ENCODE results near the gene AICDA. TPM values are rescaled to one million over a fixed set of nuclear protein-coding genes. Genes with fewer than 3 reads are reported as not detected.

Gene AICDA
- total and polyA plus RNA-seq, 2 experiments from 2014 or later = 0.31 TPM; not detected in 1

DNA sequence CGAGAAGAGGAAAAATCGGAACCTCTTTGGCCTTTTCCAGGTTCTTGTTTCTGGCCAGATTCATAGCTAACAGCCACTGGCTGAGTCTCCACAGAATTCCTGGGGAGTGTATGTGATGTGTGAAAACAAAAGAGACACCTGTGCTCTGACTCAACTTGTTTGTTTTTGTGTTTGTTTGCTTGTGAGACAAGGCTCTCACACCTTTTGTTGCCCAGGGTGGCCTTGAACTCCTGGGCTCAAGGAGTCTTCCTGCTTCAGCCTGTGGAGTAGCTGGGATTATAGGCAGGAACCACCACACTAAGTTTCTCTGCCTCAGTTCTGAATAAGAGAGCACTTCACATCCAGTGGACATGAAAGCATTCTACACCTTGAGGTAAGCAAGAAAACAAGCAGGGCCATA is 27.3 kb upstream of the AICDA start (continued):
- no peak for TF ChIP-seq EZH2 (IDR thresholded peaks at IDR 0.05; ENCODE audit: low read depth, unreplicated experiment)

DNA sequence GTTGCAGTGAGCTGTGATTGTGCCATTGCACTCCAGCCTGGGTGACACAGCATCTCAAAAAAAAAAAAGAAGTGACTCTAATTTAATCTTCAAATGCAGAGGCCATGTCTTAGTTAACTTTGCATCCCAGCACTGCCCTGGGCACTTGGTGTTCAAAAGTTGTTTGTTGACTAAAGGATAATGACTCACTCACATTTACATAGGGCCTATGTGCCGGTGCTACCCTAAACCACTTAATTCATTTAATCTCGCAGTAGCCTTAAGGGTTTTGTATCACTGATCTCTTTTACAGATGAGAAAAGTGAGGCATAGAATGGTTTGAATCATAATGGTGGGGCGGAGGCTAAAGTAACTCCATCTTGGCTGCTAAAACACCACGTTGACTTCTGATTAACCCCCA is 26.3 kb upstream of the AICDA start:
- Mint-ChIP-seq H3K27ac (no peak overlapping the region), H3K27me3 (ENCODE audit: insufficient read depth, low read depth, poor library complexity) (peaks cover 4% of the 10 kb centered on the region), H3K4me1 (peaks cover 47% of the 10 kb centered on the region), H3K36me3 (ENCODE audit: low read depth) (peaks cover 8% of the 10 kb centered on the region), H3K4me3 (no peak overlapping the region), H3K9me3 (peaks cover 8% of the 10 kb centered on the region)
- Histone ChIP-seq H3K9me2 (ENCODE audit: insufficient read depth) (peaks cover 10% of the 10 kb centered on the region; the same call in 1 of the 2 replicates), H3K4me1 (ENCODE audit: insufficient read depth) (peaks cover 27% of the 10 kb centered on the region), H3F3A (replicated peaks; ENCODE audit: low read depth) (peaks cover 11% of the 10 kb centered on the region), H4K20me1 (replicated peaks; ENCODE audit: insufficient read depth) (no peaks in the 10 kb centered on the region), H2AFZ (no peak overlapping the region), H3K4me3 (no peak overlapping the region), H3K36me3 (ENCODE audit: insufficient read depth) (no peaks in the 10 kb centered on the region), H3K27me3 (ENCODE audit: insufficient read depth) (no peaks in the 10 kb centered on the region), H3K27ac (ENCODE audit: low read depth) (no peak overlapping the region), H3K79me2 (replicated peaks; ENCODE audit: insufficient read depth) (no peaks in the 10 kb centered on the region), H3K4me2 (no peak overlapping the region)
- TF ChIP-seq NANOG (IDR thresholded peaks at IDR 0.05; ENCODE audit: borderline replicate concordance) (no peak), STAT1 (IDR thresholded peaks at IDR 0.05; ENCODE audit: unreplicated experiment) (no peak), EZH2 (IDR thresholded peaks at IDR 0.05; ENCODE audit: low read depth, unreplicated experiment) (no peak), EZH2phosphoT487 (IDR thresholded peaks at IDR 0.05; ENCODE audit: unreplicated experiment) (no peak), ZNF114 (CRISPR knock-in tag; IDR thresholded peaks at IDR 0.05) (no peak), ZNF331 (CRISPR knock-in tag; IDR thresholded peaks at IDR 0.05; ENCODE audit: low read depth) (no peak), POLR2AphosphoS5 (IDR thresholded peaks at IDR 0.05; ENCODE audit: low read depth) (no peak), JUNB (IDR thresholded peaks at IDR 0.05; ENCODE audit: unreplicated experiment) (no peak), CREB1 (CRISPR knock-in tag; IDR thresholded peaks at IDR 0.05; ENCODE audit: low read depth) (no peak)
- TF ChIP-seq, protein P1, sequence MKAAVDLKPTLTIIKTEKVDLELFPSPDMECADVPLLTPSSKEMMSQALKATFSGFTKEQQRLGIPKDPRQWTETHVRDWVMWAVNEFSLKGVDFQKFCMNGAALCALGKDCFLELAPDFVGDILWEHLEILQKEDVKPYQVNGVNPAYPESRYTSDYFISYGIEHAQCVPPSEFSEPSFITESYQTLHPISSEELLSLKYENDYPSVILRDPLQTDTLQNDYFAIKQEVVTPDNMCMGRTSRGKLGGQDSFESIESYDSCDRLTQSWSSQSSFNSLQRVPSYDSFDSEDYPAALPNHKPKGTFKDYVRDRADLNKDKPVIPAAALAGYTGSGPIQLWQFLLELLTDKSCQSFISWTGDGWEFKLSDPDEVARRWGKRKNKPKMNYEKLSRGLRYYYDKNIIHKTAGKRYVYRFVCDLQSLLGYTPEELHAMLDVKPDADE (IDR thresholded peaks at IDR 0.05) = no peak
- TF ChIP-seq, protein P2, sequence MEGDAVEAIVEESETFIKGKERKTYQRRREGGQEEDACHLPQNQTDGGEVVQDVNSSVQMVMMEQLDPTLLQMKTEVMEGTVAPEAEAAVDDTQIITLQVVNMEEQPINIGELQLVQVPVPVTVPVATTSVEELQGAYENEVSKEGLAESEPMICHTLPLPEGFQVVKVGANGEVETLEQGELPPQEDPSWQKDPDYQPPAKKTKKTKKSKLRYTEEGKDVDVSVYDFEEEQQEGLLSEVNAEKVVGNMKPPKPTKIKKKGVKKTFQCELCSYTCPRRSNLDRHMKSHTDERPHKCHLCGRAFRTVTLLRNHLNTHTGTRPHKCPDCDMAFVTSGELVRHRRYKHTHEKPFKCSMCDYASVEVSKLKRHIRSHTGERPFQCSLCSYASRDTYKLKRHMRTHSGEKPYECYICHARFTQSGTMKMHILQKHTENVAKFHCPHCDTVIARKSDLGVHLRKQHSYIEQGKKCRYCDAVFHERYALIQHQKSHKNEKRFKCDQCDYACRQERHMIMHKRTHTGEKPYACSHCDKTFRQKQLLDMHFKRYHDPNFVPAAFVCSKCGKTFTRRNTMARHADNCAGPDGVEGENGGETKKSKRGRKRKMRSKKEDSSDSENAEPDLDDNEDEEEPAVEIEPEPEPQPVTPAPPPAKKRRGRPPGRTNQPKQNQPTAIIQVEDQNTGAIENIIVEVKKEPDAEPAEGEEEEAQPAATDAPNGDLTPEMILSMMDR (conservative IDR thresholded peaks at IDR 0.05; ENCODE audit: low read depth in 2 of 2) = no peak
- TF ChIP-seq, protein P3, sequence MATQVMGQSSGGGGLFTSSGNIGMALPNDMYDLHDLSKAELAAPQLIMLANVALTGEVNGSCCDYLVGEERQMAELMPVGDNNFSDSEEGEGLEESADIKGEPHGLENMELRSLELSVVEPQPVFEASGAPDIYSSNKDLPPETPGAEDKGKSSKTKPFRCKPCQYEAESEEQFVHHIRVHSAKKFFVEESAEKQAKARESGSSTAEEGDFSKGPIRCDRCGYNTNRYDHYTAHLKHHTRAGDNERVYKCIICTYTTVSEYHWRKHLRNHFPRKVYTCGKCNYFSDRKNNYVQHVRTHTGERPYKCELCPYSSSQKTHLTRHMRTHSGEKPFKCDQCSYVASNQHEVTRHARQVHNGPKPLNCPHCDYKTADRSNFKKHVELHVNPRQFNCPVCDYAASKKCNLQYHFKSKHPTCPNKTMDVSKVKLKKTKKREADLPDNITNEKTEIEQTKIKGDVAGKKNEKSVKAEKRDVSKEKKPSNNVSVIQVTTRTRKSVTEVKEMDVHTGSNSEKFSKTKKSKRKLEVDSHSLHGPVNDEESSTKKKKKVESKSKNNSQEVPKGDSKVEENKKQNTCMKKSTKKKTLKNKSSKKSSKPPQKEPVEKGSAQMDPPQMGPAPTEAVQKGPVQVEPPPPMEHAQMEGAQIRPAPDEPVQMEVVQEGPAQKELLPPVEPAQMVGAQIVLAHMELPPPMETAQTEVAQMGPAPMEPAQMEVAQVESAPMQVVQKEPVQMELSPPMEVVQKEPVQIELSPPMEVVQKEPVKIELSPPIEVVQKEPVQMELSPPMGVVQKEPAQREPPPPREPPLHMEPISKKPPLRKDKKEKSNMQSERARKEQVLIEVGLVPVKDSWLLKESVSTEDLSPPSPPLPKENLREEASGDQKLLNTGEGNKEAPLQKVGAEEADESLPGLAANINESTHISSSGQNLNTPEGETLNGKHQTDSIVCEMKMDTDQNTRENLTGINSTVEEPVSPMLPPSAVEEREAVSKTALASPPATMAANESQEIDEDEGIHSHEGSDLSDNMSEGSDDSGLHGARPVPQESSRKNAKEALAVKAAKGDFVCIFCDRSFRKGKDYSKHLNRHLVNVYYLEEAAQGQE (IDR thresholded peaks at IDR 0.05; ENCODE audit: unreplicated experiment) = no peak
- TF ChIP-seq, protein P4, sequence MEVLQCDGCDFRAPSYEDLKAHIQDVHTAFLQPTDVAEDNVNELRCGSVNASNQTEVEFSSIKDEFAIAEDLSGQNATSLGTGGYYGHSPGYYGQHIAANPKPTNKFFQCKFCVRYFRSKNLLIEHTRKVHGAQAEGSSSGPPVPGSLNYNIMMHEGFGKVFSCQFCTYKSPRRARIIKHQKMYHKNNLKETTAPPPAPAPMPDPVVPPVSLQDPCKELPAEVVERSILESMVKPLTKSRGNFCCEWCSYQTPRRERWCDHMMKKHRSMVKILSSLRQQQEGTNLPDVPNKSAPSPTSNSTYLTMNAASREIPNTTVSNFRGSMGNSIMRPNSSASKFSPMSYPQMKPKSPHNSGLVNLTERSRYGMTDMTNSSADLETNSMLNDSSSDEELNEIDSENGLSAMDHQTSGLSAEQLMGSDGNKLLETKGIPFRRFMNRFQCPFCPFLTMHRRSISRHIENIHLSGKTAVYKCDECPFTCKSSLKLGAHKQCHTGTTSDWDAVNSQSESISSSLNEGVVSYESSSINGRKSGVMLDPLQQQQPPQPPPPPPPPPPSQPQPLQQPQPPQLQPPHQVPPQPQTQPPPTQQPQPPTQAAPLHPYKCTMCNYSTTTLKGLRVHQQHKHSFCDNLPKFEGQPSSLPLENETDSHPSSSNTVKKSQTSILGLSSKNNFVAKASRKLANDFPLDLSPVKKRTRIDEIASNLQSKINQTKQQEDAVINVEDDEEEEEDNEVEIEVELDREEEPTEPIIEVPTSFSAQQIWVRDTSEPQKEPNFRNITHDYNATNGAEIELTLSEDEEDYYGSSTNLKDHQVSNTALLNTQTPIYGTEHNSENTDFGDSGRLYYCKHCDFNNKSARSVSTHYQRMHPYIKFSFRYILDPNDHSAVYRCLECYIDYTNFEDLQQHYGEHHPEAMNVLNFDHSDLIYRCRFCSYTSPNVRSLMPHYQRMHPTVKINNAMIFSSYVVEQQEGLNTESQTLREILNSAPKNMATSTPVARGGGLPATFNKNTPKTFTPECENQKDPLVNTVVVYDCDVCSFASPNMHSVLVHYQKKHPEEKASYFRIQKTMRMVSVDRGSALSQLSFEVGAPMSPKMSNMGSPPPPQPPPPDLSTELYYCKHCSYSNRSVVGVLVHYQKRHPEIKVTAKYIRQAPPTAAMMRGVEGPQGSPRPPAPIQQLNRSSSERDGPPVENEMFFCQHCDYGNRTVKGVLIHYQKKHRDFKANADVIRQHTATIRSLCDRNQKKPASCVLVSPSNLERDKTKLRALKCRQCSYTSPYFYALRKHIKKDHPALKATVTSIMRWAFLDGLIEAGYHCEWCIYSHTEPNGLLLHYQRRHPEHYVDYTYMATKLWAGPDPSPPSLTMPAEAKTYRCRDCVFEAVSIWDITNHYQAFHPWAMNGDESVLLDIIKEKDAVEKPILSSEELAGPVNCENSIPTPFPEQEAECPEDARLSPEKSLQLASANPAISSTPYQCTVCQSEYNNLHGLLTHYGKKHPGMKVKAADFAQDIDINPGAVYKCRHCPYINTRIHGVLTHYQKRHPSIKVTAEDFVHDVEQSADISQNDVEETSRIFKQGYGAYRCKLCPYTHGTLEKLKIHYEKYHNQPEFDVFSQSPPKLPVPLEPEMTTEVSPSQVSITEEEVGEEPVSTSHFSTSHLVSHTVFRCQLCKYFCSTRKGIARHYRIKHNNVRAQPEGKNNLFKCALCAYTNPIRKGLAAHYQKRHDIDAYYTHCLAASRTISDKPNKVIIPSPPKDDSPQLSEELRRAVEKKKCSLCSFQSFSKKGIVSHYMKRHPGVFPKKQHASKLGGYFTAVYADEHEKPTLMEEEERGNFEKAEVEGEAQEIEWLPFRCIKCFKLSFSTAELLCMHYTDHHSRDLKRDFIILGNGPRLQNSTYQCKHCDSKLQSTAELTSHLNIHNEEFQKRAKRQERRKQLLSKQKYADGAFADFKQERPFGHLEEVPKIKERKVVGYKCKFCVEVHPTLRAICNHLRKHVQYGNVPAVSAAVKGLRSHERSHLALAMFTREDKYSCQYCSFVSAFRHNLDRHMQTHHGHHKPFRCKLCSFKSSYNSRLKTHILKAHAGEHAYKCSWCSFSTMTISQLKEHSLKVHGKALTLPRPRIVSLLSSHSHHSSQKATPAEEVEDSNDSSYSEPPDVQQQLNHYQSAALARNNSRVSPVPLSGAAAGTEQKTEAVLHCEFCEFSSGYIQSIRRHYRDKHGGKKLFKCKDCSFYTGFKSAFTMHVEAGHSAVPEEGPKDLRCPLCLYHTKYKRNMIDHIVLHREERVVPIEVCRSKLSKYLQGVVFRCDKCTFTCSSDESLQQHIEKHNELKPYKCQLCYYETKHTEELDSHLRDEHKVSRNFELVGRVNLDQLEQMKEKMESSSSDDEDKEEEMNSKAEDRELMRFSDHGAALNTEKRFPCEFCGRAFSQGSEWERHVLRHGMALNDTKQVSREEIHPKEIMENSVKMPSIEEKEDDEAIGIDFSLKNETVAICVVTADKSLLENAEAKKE (CRISPR knock-in tag; IDR thresholded peaks at IDR 0.05) = no peak
- ATAC-seq (no peak), DNase-seq (ENCODE audit: low spot score) (no peak)

Measured in GM23338 (cell line).